Activated CD4-positive, CD25-positive, alpha-beta regulatory T cell (primary cell): ENCODE measurements around the gene KRTAP3-1.

Experiments used
- DNase-seq, 4 experiments: peaks; one replicate each; lab custom pipeline; 2025; lab: John Stamatoyannopoulos, UW

The KRTAP3-1 gene

GRCh38 chr17:40978575-40979151 lies 30.3 kb downstream of the KRTAP3-1 start:
- no peak for DNase-seq

- DNase-seq, result no peak
These were observed 33.4 kb downstream of the KRTAP3-1 start for GRCh38 chr17:40975516-40975915.

- no peak for DNase-seq
These were observed 34.6 kb downstream of the KRTAP3-1 start for GRCh38 chr17:40974366-40974765.

GRCh38 chr17:40967582-40967981 lies 41.3 kb downstream of the KRTAP3-1 start:
- no peak for DNase-seq

DNA sequence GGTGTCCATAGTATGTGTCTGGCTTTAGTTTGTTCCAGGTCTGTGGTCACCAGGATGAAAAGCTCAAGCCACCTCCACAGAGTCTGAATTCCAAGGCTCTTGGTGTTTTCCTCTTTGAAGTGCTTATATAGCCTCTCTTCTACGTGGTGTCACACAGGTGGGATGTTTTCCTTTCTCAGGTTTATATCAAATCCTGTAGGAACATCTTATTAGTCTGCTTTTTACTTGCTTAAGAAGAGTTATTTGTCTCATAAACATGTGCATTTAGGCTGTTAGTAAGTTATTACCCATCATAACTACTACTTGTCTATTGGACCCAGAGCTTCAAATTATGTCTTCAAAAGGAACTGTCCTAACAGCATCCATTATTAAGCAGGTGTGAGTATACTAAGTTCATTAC lies 42.1 kb downstream of the KRTAP3-1 start, which contains the start of gene KRT39:
KRT39 (minus strand) TSS at position 101 of the 400 bp plus-strand sequence; CDS start at position 9, 92 bp downstream.
- DNase-seq, result no peak

DNA sequence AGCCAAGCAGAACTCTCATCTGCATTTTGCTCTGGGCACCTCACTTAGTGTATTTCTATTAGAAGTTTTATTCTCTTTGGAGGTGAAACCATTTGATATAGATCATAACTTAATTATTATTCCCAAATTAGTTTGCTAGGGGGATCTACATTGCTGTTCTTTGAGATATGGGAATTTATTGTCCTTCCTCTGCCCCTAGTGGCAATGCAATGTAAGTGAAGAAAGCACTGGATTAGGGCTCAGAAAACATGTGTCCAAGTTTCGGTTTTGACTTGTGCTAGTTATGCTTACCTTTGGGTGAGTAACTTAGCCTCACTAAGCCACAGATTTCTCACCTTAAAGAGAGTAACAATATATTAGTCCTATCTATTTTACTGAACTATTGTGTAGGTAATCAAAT lies 45.1 kb downstream of the KRTAP3-1 start:
- DNase-seq, result no peak

- no peak for DNase-seq
These were observed 46.8 kb downstream of the KRTAP3-1 start for GRCh38 chr17:40962059-40962561.

GRCh38 chr17:40961591-40961990 lies 47.3 kb downstream of the KRTAP3-1 start:
- no peak for DNase-seq

DNA sequence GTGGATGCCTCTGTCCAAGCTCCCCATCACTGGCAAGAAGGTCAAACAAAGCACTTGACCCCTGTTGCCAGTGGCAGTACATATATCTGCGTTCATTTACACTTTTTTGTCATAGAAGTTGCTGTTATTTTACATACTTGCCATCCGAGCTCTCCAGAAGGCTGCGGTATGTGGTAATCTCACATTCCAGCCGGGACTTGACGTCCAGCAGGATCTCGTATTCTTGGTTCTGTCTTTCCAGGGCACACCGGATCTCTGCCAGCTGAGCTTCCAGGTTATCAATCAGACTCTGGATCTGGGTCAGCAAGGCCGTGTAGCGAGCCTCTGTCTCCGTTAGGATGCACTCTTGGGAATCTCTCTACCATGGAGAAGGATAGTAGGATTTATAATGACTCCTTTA lies 48.8 kb downstream of the KRTAP3-1 start:
- DNase-seq, result no peak
